ENCODE measurements around the gene MED15. TPM values are rescaled to one million over a fixed set of nuclear protein-coding genes. Genes with fewer than 3 reads are reported as not detected.

Gene MED15
- total and polyA plus RNA-seq, 12 donors, result 22.5 to 203 (median 82.2) TPM

GRCh38 chr22:20510811-20511577 lies 3.6 kb downstream of the MED15 start:
- H3K36me3 ChIP-seq (replicated peaks in 1 of 2), result peaks cover 0 to 10% of the 10 kb centered on the region in 2 donors
- DNase-seq, result no peak
- no peaks in the 10 kb centered on the region for H3K9me3 ChIP-seq (replicated peaks in 1 of 3)
- peak overlapping the region in 4 of 5 donors; percentile 96 to 99 (median 99) for H3K27ac ChIP-seq
- 69 to 77% (median 75%) methylated on average over 10 of the region's 10 CpGs for WGBS, 4 donors
- intact Hi-C loops (cut with DNase I), result loop anchor here in 1 of 2 donors (10.0 kb wide), 1 partner anchor 54 kb away; no protein-coding TSS in a partner anchor
- TF ChIP-seq CTCF (IDR thresholded peaks at IDR 0.05) (no peak), POLR2A (IDR thresholded peaks at IDR 0.05) (no peak)
- H3K4me1 ChIP-seq (replicated peaks in 1 of 2), result peaks cover 45 to 63% of the 10 kb centered on the region in 2 donors
- no peaks in the 10 kb centered on the region for H3K27me3 ChIP-seq
- no peak overlapping the region for H3K4me3 ChIP-seq

DNA sequence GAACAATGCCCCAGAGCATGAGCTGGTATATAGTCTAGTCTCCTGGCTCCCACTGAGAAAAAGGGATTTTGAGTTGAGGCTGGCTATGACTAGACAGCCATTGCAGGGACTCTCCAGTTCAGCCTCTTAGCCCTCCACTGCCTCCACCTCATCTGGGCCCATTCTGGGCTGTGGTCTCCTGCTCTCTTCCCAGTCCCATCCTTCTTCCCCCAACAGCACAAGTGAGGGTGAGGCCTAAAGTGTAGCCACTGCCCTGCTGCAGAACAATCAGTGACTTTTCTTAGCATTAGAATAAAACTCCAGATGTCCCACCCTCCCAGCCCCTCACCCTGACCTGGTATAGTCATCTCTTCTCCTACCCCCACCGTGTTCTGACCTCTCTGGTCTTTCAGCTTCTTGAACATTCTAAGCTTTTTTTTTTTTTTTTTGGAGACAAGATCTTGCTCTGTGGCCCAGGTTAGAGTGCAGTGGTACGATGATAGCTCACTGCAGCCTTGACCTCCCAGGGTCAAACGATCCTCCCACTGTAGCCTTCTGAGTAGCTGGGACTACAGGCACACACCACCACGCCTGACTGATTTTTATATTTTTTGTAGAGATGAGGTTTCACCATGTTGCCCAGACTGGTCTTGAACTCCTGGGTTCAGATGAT lies 4.3 kb downstream of the MED15 start:
- TF ChIP-seq CTCF (IDR thresholded peaks at IDR 0.05), result no peak
- no peak for TF ChIP-seq POLR2A (IDR thresholded peaks at IDR 0.05)
- H3K27me3 ChIP-seq, result no peaks in the 10 kb centered on the region
- H3K36me3 ChIP-seq (replicated peaks in 1 of 2), result peaks cover 0 to 10% of the 10 kb centered on the region in 2 donors
- no peaks in the 10 kb centered on the region for H3K9me3 ChIP-seq (replicated peaks in 1 of 3)
- no peak overlapping the region for H3K4me3 ChIP-seq
- peak overlapping the region in 1 of 5 donors; percentile 60 for H3K27ac ChIP-seq
- intact Hi-C loops (cut with DNase I), result loop anchor here in 1 of 2 donors (10.0 kb wide), 1 partner anchor 53 kb away; no protein-coding TSS in a partner anchor
- no peak for DNase-seq
- 40 to 57% (median 52%) methylated on average over 4 of the region's 4 CpGs for WGBS, 4 donors
- peaks cover 45 to 63% of the 10 kb centered on the region in 2 donors for H3K4me1 ChIP-seq (replicated peaks in 1 of 2)

DNA sequence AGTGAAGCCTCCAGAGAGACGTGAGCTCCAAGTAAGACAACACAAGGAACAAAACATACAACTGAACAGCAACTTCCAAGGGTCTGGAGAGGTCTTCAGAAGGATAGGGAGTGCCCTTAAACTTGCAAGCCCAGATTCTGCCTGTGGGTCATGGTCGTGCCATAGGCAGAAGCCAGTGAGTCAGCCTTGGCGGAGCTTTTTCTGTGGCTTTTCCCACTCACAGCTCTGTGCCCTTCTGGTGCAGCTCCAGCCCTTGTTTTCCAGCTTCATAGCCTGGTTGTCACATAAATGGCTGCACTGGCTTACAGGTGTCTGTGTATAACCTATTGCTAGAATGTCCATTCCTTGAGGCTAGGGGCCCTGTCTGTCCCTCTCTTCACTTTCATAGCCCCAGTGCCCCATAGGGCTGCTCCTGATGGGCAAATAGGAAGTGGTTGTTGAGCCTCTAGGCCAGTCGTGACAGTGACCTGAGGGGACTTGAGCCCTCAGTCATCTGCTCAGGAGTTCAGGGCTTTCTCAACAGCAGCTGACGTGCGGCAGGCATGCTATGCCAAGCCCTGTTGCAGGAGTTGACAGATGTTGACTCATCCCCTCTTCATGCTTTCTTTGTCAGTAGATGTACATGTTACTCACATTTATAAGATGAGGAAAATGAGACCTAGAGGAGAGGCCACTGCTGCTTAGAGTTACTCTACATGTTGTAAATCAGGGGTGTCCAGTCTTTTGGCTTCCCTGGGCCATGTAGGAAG lies 7.4 kb downstream of the MED15 start:
- TF ChIP-seq CTCF (IDR thresholded peaks at IDR 0.05) (no peak), POLR2A (IDR thresholded peaks at IDR 0.05) (peak in 1 of 2 donors; percentile 36)
- Histone ChIP-seq H3K36me3 (replicated peaks in 1 of 2) (peaks cover 0 to 18% of the 10 kb centered on the region in 2 donors), H3K27ac (peak overlapping the region; percentile 67 to 96 (median 85)), H3K4me1 (replicated peaks in 1 of 2) (peaks cover 47 to 75% of the 10 kb centered on the region in 2 donors), H3K27me3 (no peaks in the 10 kb centered on the region), H3K9me3 (replicated peaks in 1 of 3) (no peaks in the 10 kb centered on the region), H3K4me3 (no peak overlapping the region)
- DNase-seq, result peak; percentile 77 to 96 (median 90)
- WGBS, 4 donors, result 33 to 46% (median 41%) methylated on average over 3 to 6 of the region's 6 CpGs
- intact Hi-C loops (cut with DNase I), result loop anchor here in 1 of 2 donors (10.0 kb wide), 1 partner anchor 50 kb away; no protein-coding TSS in a partner anchor
